Activated CD8-positive, alpha-beta memory T cell treated with anti-CD3 and anti-CD28 coated beads, Interleukin-2, amount 10 ng/mL, durations not matched to agents 7 days and 5 days (primary cell): ENCODE results near the gene NFKB2. TPM values are rescaled to one million over a fixed set of nuclear protein-coding genes. Genes with fewer than 3 reads are reported as not detected.
A peak's percentile ranks its signal among the peaks of the same experiment; 100 is the strongest.

Experiments
- ATAC-seq: fragments of 150-1000 bp; cut with Tn5 transposase; one replicate; pipeline ENCODE4 v1.10.0; 2021; ENCODE audit warnings: moderate library complexity
- CTCF ChIA-PET: fragments of 350-600 bp; sonication (Branson Sonifier 250); formaldehyde crosslinking; loops from one replicate; lab custom pipeline; 2021; ENCODE audit warnings: antibody characterized with exemption; lab: Charles Lee
- DNase-seq: peaks from one replicate; pipeline ENCODE4 v3.0.0-alpha.2; 2020
- H3K27ac Mint-ChIP-seq: one replicate; pipeline ENCODE4 v1.8.0; 2021; ENCODE audit warnings: mild to moderate bottlenecking, mixed read lengths
- H3K27me3 Mint-ChIP-seq: one replicate; pipeline ENCODE4 v1.8.0; 2021; ENCODE audit warnings: mixed read lengths
- H3K36me3 Mint-ChIP-seq: one replicate; pipeline ENCODE4 v1.8.0; 2021; ENCODE audit warnings: mild to moderate bottlenecking, mixed read lengths
- H3K4me1 Mint-ChIP-seq: one replicate; pipeline ENCODE4 v1.8.0; 2021; ENCODE audit warnings: mixed read lengths
- H3K4me3 Mint-ChIP-seq: one replicate; pipeline ENCODE4 v1.8.0; 2021; ENCODE audit warnings: mild to moderate bottlenecking, moderate library complexity, mixed read lengths
- H3K9me3 Mint-ChIP-seq: one replicate; pipeline ENCODE4 v1.8.0; 2022; ENCODE audit warnings: low read depth, mixed read lengths
- total RNA-seq, 2 experiments: library from RNA; stranded (reverse); gene quantifications; one replicate each; pipeline ENCODE4 v1.2.3, GENCODE V29; 2021

The NFKB2 gene
- total RNA-seq, 2 experiments from 2014 or later = 78.1 to 199 TPM

GRCh38 chr10:102381983-102382382, 13.5 kb upstream of the NFKB2 start:
- H3K36me3 Mint-ChIP-seq = peaks cover 11% of the 10 kb centered on the region
- H3K27me3 Mint-ChIP-seq = no peaks in the 10 kb centered on the region
- no peak overlapping the region for H3K4me3 Mint-ChIP-seq
- DNase-seq (no peak), ATAC-seq (no peak)
- CTCF ChIA-PET = interaction anchor here (0.7 to 2.3 kb wide), 4 partner anchors 12 to 202 kb away, joined by 3 to 7 read pairs (median 4); no protein-coding TSS in a partner anchor
- H3K27ac Mint-ChIP-seq = peak overlapping the region; percentile 42
- no peaks in the 10 kb centered on the region for H3K4me1 Mint-ChIP-seq
- no peaks in the 10 kb centered on the region for H3K9me3 Mint-ChIP-seq

- CTCF ChIA-PET = interaction anchor here (1.1 kb wide), 1 partner anchor 213 kb away, joined by 4 read pairs; no protein-coding TSS in a partner anchor
- ATAC-seq = no peak
These were observed 12.6 kb upstream of the NFKB2 start for GRCh38 chr10:102382871-102383270.

GRCh38 chr10:102384053-102384452, 11.5 kb upstream of the NFKB2 start:
- H3K27ac Mint-ChIP-seq = no peak overlapping the region

More at GRCh38 chr10:102382871-102383270, 12.6 kb upstream of the NFKB2 start:
- no peak for DNase-seq
- H3K27me3 Mint-ChIP-seq = no peaks in the 10 kb centered on the region
- H3K4me3 Mint-ChIP-seq = no peak overlapping the region
- H3K36me3 Mint-ChIP-seq = peaks cover 11% of the 10 kb centered on the region
- no peaks in the 10 kb centered on the region for H3K4me1 Mint-ChIP-seq
- no peaks in the 10 kb centered on the region for H3K9me3 Mint-ChIP-seq
- no peak overlapping the region for H3K27ac Mint-ChIP-seq

GRCh38 chr10:102384606-102385429, 10.7 kb upstream of the NFKB2 start:
- no peak for ATAC-seq
- Mint-ChIP-seq H3K27ac (no peak overlapping the region), H3K27me3 (no peaks in the 10 kb centered on the region), H3K4me3 (no peak overlapping the region), H3K4me1 (no peaks in the 10 kb centered on the region), H3K36me3 (peaks cover 9% of the 10 kb centered on the region), H3K9me3 (no peaks in the 10 kb centered on the region)
- CTCF ChIA-PET = interaction anchor here (0.7 to 5.4 kb wide), 18 partner anchors 8 to 199 kb away, joined by 3 to 44 read pairs (median 4); partner anchors contain the start of genes FBXL15, NFKB2 and PITX3
- DNase-seq = no peak

More at GRCh38 chr10:102384053-102384452, 11.5 kb upstream of the NFKB2 start:
- no peak for DNase-seq
- no peak for ATAC-seq
- no peaks in the 10 kb centered on the region for H3K27me3 Mint-ChIP-seq
- CTCF ChIA-PET = interaction anchor here (0.9 to 5.4 kb wide), 11 partner anchors 8 to 154 kb away, joined by 3 to 44 read pairs (median 7); partner anchors contain the start of gene PITX3
- no peak overlapping the region for H3K4me3 Mint-ChIP-seq
- no peaks in the 10 kb centered on the region for H3K4me1 Mint-ChIP-seq
- no peaks in the 10 kb centered on the region for H3K9me3 Mint-ChIP-seq
- H3K36me3 Mint-ChIP-seq = peaks cover 11% of the 10 kb centered on the region

- no peak overlapping the region for H3K4me3 Mint-ChIP-seq
- ATAC-seq = no peak
- H3K36me3 Mint-ChIP-seq = no peaks in the 10 kb centered on the region
- no peak for DNase-seq
- peaks cover 9% of the 10 kb centered on the region for H3K4me1 Mint-ChIP-seq
- no peaks in the 10 kb centered on the region for H3K9me3 Mint-ChIP-seq
- no peak overlapping the region for H3K27ac Mint-ChIP-seq
- H3K27me3 Mint-ChIP-seq = no peaks in the 10 kb centered on the region
- CTCF ChIA-PET = interaction anchor here (0.7 to 2.2 kb wide), 4 partner anchors 9 to 169 kb away, joined by 3 to 16 read pairs (median 4); no protein-coding TSS in a partner anchor
These were observed 5.6 kb upstream of the NFKB2 start for GRCh38 chr10:102389894-102390293.

- Mint-ChIP-seq H3K4me3 (no peak overlapping the region), H3K27me3 (no peaks in the 10 kb centered on the region), H3K36me3 (peaks cover 9% of the 10 kb centered on the region), H3K4me1 (peaks cover 22% of the 10 kb centered on the region), H3K27ac (no peak overlapping the region), H3K9me3 (no peaks in the 10 kb centered on the region)
- CTCF ChIA-PET = interaction anchor here (1.8 to 16.5 kb wide), 5 partner anchors 8 to 191 kb away, joined by 8 to 271 read pairs (median 11); partner anchors contain the start of gene ELOVL3
- DNase-seq = no peak
- no peak for ATAC-seq
These were observed 3.2 kb upstream of the NFKB2 start for GRCh38 chr10:102392306-102392705.

- DNase-seq (no peak), ATAC-seq (no peak)
- peaks cover 35% of the 10 kb centered on the region for H3K4me1 Mint-ChIP-seq
- H3K4me3 Mint-ChIP-seq = peak overlapping the region; percentile 84
- H3K9me3 Mint-ChIP-seq = no peaks in the 10 kb centered on the region
- H3K36me3 Mint-ChIP-seq = peaks cover 20% of the 10 kb centered on the region
- CTCF ChIA-PET = interaction anchor here (0.7 to 16.5 kb wide), 33 partner anchors 9 to 554 kb away, joined by 3 to 271 read pairs (median 4); partner anchors contain the start of genes C10orf95, CUEDC2, ELOVL3 and FBXL15
- H3K27ac Mint-ChIP-seq = peak overlapping the region; percentile 90
- H3K27me3 Mint-ChIP-seq = no peaks in the 10 kb centered on the region
These were observed 2.0 kb upstream of the NFKB2 start for GRCh38 chr10:102393411-102394078.

GRCh38 chr10:102394079-102394800, 1.3 kb upstream of the NFKB2 start:
- ATAC-seq (peak; percentile 88), DNase-seq (peak; percentile 99)
- Mint-ChIP-seq H3K27me3 (no peaks in the 10 kb centered on the region), H3K9me3 (no peaks in the 10 kb centered on the region), H3K36me3 (peaks cover 20% of the 10 kb centered on the region), H3K4me1 (peaks cover 38% of the 10 kb centered on the region), H3K27ac (peak overlapping the region; percentile 90), H3K4me3 (peak overlapping the region; percentile 84)
- CTCF ChIA-PET = interaction anchor here (0.7 to 16.5 kb wide), 37 partner anchors 9 to 554 kb away, joined by 3 to 271 read pairs (median 4); partner anchors contain the start of genes C10orf95, CUEDC2, ELOVL3 and FBXL15

- DNase-seq (peak; percentile 68), ATAC-seq (no peak)
- no peaks in the 10 kb centered on the region for H3K9me3 Mint-ChIP-seq
- peaks cover 43% of the 10 kb centered on the region for H3K4me1 Mint-ChIP-seq
- peaks cover 20% of the 10 kb centered on the region for H3K36me3 Mint-ChIP-seq
- CTCF ChIA-PET = interaction anchor here (0.7 to 16.5 kb wide), 18 partner anchors 10 to 555 kb away, joined by 3 to 271 read pairs (median 4); partner anchors contain the start of genes C10orf95, CUEDC2, ELOVL3 and FBXL15
- peak overlapping the region; percentile 84 for H3K4me3 Mint-ChIP-seq
- H3K27me3 Mint-ChIP-seq = no peaks in the 10 kb centered on the region
- peak overlapping the region; percentile 90 for H3K27ac Mint-ChIP-seq
These were observed 605 bp upstream of the NFKB2 start for GRCh38 chr10:102394801-102395399.

GRCh38 chr10:102396317-102396650, 779 bp downstream of the NFKB2 start:
- CTCF ChIA-PET = interaction anchor here (1.4 to 16.5 kb wide), 4 partner anchors 24 to 168 kb away, joined by 3 to 271 read pairs (median 28); partner anchors contain the start of genes ELOVL3 and FBXL15
- H3K27me3 Mint-ChIP-seq = no peaks in the 10 kb centered on the region
- peaks cover 26% of the 10 kb centered on the region for H3K36me3 Mint-ChIP-seq
- no peak for DNase-seq
- ATAC-seq = no peak
- H3K4me3 Mint-ChIP-seq = peak overlapping the region; percentile 84
- peak overlapping the region; percentile 90 for H3K27ac Mint-ChIP-seq
- H3K9me3 Mint-ChIP-seq = no peaks in the 10 kb centered on the region
- H3K4me1 Mint-ChIP-seq = peaks cover 44% of the 10 kb centered on the region

GRCh38 chr10:102396730-102397151, 1.2 kb downstream of the NFKB2 start:
- H3K4me1 Mint-ChIP-seq = peaks cover 44% of the 10 kb centered on the region
- CTCF ChIA-PET = interaction anchor here (1.0 to 16.5 kb wide), 4 partner anchors 24 to 169 kb away, joined by 3 to 271 read pairs (median 14); partner anchors contain the start of genes ELOVL3 and FBXL15
- H3K9me3 Mint-ChIP-seq = no peaks in the 10 kb centered on the region
- peaks cover 26% of the 10 kb centered on the region for H3K36me3 Mint-ChIP-seq
- DNase-seq (no peak), ATAC-seq (no peak)
- peak overlapping the region; percentile 84 for H3K4me3 Mint-ChIP-seq
- H3K27me3 Mint-ChIP-seq = no peaks in the 10 kb centered on the region
- peak overlapping the region; percentile 90 for H3K27ac Mint-ChIP-seq
